HG03095 (cell line): ENCODE measurements around the gene C5AR1.
"Not testable (repeated sequence)": the region's sequence is repeated elsewhere in the genome, so short reads cannot be mapped to it uniquely, and the experiment has no call there.

Experiments used
- ATAC-seq: cut with Tn5 transposase; IDR thresholded peaks from one replicate; pipeline ENCODE4 v1.9.1; 2021; ENCODE audit warnings: moderate library complexity; ENCODE audit not compliant: unreplicated experiment

Gene C5AR1

GRCh38 chr19:47309608-47310007 is at the start of gene C5AR1:
Gene C5AR1 (plus strand): TSS chr19:47309861. CDS start chr19:47309896, 35 bp downstream.
- ATAC-seq: no peak

- ATAC-seq: no peak
Observed at GRCh38 chr19:47260476-47260875, 49.2 kb upstream of the C5AR1 start.

- not testable (repeated sequence) for ATAC-seq
Observed at GRCh38 chr19:47261946-47262793, 47.5 kb upstream of the C5AR1 start.

GRCh38 chr19:47264629-47265028 is 45.0 kb upstream of the C5AR1 start:
- ATAC-seq: no peak

- ATAC-seq: no peak
Observed at GRCh38 chr19:47266401-47266941, 43.2 kb upstream of the C5AR1 start.

- ATAC-seq: no peak
Observed at GRCh38 chr19:47267350-47267759, 42.3 kb upstream of the C5AR1 start.

GRCh38 chr19:47268028-47268427 is 41.6 kb upstream of the C5AR1 start:
- no peak for ATAC-seq

GRCh38 chr19:47269596-47269995 is 40.1 kb upstream of the C5AR1 start:
- ATAC-seq: no peak

- ATAC-seq: no peak
Observed at GRCh38 chr19:47270408-47270807, 39.3 kb upstream of the C5AR1 start.

- ATAC-seq: no peak
Observed at GRCh38 chr19:47271949-47272348, 37.7 kb upstream of the C5AR1 start.

- ATAC-seq: peak; percentile 1
Observed at GRCh38 chr19:47272448-47273312, 37.0 kb upstream of the C5AR1 start.

- ATAC-seq: peak; percentile 54
Observed at GRCh38 chr19:47273313-47274070, 36.2 kb upstream of the C5AR1 start.

GRCh38 chr19:47274071-47274890 is 35.4 kb upstream of the C5AR1 start, which contains the start of gene INAFM1:
Gene INAFM1 (plus strand): TSS chr19:47274885. CDS start chr19:47274920, 35 bp downstream.
- peak; percentile 42 for ATAC-seq

GRCh38 chr19:47274891-47275761 is 34.5 kb upstream of the C5AR1 start:
- peak; percentile 15 for ATAC-seq

GRCh38 chr19:47275791-47276461 is 33.7 kb upstream of the C5AR1 start:
- no peak for ATAC-seq

GRCh38 chr19:47276513-47276912 is 33.1 kb upstream of the C5AR1 start:
- not testable (repeated sequence) for ATAC-seq

- no peak for ATAC-seq
Observed at GRCh38 chr19:47280183-47280797, 29.4 kb upstream of the C5AR1 start.
